ENCODE data around the gene KIF26B.
"Not testable (repeated sequence)": the region's sequence is repeated elsewhere in the genome, so short reads cannot be mapped to it uniquely, and the experiment has no call there.

KIF26B gene

GRCh38 chr1:245332085-245332484, 177.3 kb downstream of the KIF26B start:
- no peak for DNase-seq

- no peak for DNase-seq
Measured at GRCh38 chr1:245332513-245332912, 177.7 kb downstream of the KIF26B start.

GRCh38 chr1:245334235-245334634, 179.4 kb downstream of the KIF26B start:
- DNase-seq, result no peak

- DNase-seq, result no peak
Measured at GRCh38 chr1:245334827-245335490, 180.2 kb downstream of the KIF26B start.

GRCh38 chr1:245335684-245336083, 180.9 kb downstream of the KIF26B start:
- not testable (repeated sequence) for DNase-seq

GRCh38 chr1:245336149-245336983, 181.6 kb downstream of the KIF26B start:
- no peak for DNase-seq

- DNase-seq, result not testable (repeated sequence)
Measured at GRCh38 chr1:245336984-245337355, 182.2 kb downstream of the KIF26B start.

GRCh38 chr1:245337829-245338484, 183.2 kb downstream of the KIF26B start:
- no peak for DNase-seq

- DNase-seq, result no peak
Measured at GRCh38 chr1:245338485-245338877, 183.7 kb downstream of the KIF26B start.

GRCh38 chr1:245341743-245342142, 187.0 kb downstream of the KIF26B start:
- no peak for DNase-seq

- DNase-seq, result no peak
Measured at GRCh38 chr1:245345191-245345884, 190.6 kb downstream of the KIF26B start.

- DNase-seq, result no peak
Measured at GRCh38 chr1:245348626-245349025, 193.8 kb downstream of the KIF26B start.

- DNase-seq, result no peak
Measured at GRCh38 chr1:245353411-245353810, 198.6 kb downstream of the KIF26B start.

- DNase-seq, result no peak
Measured at GRCh38 chr1:245353915-245354775, 199.4 kb downstream of the KIF26B start.

- DNase-seq, result not testable (repeated sequence)
Measured at GRCh38 chr1:245355851-245356630, 201.3 kb downstream of the KIF26B start.

GRCh38 chr1:245356891-245357585, 202.3 kb downstream of the KIF26B start:
- DNase-seq, result no peak

GRCh38 chr1:245359101-245359680, 204.4 kb downstream of the KIF26B start:
- DNase-seq, result not testable (repeated sequence)

GRCh38 chr1:245361065-245361464, 206.3 kb downstream of the KIF26B start:
- DNase-seq, result no peak

- DNase-seq, result no peak
Measured at GRCh38 chr1:245361951-245362350, 207.2 kb downstream of the KIF26B start.

- DNase-seq, result no peak
Measured at GRCh38 chr1:245363461-245364200, 208.8 kb downstream of the KIF26B start.

Data from NCI-H774 (cell line).